H1 (cell line): ENCODE results near the gene KCNJ16. TPM values are rescaled to one million over a fixed set of nuclear protein-coding genes. Genes with fewer than 3 reads are reported as not detected.
A peak's percentile ranks its signal among the peaks of the same experiment; 100 is the strongest.

Source experiments
- CTCF ChIA-PET: fragments of 300-600 bp; sonication (Branson Sonifier 250); formaldehyde crosslinking; loops from one replicate; lab custom pipeline; 2021; ENCODE audit not compliant: partially characterized antibody; lab: Charles Lee
- POLR2A ChIA-PET: fragments of 300-600 bp; sonication (Branson Sonifier 250); formaldehyde crosslinking; loops from one replicate; lab custom pipeline; 2021; ENCODE audit warnings: inconsistent platforms; ENCODE audit not compliant: partially characterized antibody; lab: Charles Lee
- DNase-seq, 2 experiments: peaks; one replicate each; pipeline versions ENCODE4 v3.0.0 to v3.0.0-alpha.2; 2010 to 2022; ENCODE audit warnings: low spot score in 2 of 2, low read depth in 1 of 2, mixed read lengths in 1 of 2
- FAIRE-seq: peaks from 2 replicates; lab custom pipeline; 2011; peaks lifted over from hg19 to GRCh38; lab: Jason Lieb, UNC
- H2AFZ ChIP-seq: 2 replicates; pipeline ENCODE4 v1.8.1; 2012; ENCODE audit warnings: low read length, inconsistent platforms
- H2AK5ac ChIP-seq: 2 replicates; pipeline ENCODE4 v1.6.1; 2013; ENCODE audit warnings: low read depth, low read length
- H2BK120ac ChIP-seq: replicated peaks from 2 replicates; pipeline ENCODE3; 2013; ENCODE audit warnings: low read depth, low read length, inconsistent platforms
- H2BK12ac ChIP-seq: 2 replicates; pipeline ENCODE4 v1.6.1; 2013; ENCODE audit warnings: low read depth, low read length
- H2BK15ac ChIP-seq: 2 replicates; pipeline ENCODE4 v1.6.1; 2013; ENCODE audit warnings: low read length
- H2BK20ac ChIP-seq: 2 replicates; pipeline ENCODE4 v1.6.1; 2013; ENCODE audit warnings: low read length
- H2BK5ac ChIP-seq: 2 replicates; pipeline ENCODE4 v1.6.1; 2013; ENCODE audit warnings: low read depth, low read length
- H3K14ac ChIP-seq: 2 replicates; pipeline ENCODE4 v1.6.1; 2013; ENCODE audit warnings: inconsistent platforms; ENCODE audit not compliant: insufficient read length
- H3K18ac ChIP-seq: 2 replicates; pipeline ENCODE4 v1.6.1; 2013; ENCODE audit warnings: low read length; ENCODE audit errors: extremely low read depth
- H3K23ac ChIP-seq: 2 replicates; pipeline ENCODE4 v1.6.1; 2013; ENCODE audit warnings: inconsistent platforms; ENCODE audit not compliant: insufficient read length
- H3K23me2 ChIP-seq: 2 replicates; pipeline ENCODE4 v1.6.1; 2013; ENCODE audit warnings: low read depth, low read length
- H3K27ac ChIP-seq: 2 replicates; pipeline ENCODE4 v1.6.1; 2011; ENCODE audit warnings: low read depth, low read length, inconsistent platforms
- H3K27me3 ChIP-seq, 4 experiments: replicated peaks in 1 of 4; 1 replicate in 1 of 4; 2 replicates in 3 of 4; pipeline versions ENCODE4 v1.6.1 to v1.8.1; 2011 to 2013; ENCODE audit warnings: low read length in 3 of 4, mild to moderate bottlenecking in 3 of 4, inconsistent platforms in 2 of 4, mixed read lengths in 2 of 4, moderate library complexity in 1 of 4; ENCODE audit not compliant: control insufficient read depth in 3 of 4, insufficient read depth in 3 of 4; ENCODE audit errors: extremely low read depth in 1 of 4
- H3K36me3 ChIP-seq, 4 experiments: 2 replicates each; pipeline versions ENCODE4 v1.6.1 to v1.8.1; 2011 to 2013; ENCODE audit warnings: mild to moderate bottlenecking in 4 of 4, low read length in 3 of 4, moderate library complexity in 2 of 4, control low read depth in 1 of 4, inconsistent platforms in 1 of 4; ENCODE audit not compliant: insufficient read depth in 4 of 4, control insufficient read depth in 2 of 4
- H3K4ac ChIP-seq: replicated peaks from 2 replicates; pipeline ENCODE3; 2013; ENCODE audit warnings: low read length, low read depth, mixed read lengths, inconsistent platforms; ENCODE audit not compliant: insufficient read length
- H3K4me1 ChIP-seq, 4 experiments: replicated peaks in 1 of 4; 1 replicate in 1 of 4; 2 replicates in 3 of 4; pipeline versions ENCODE4 v1.6.1 to v1.8.1; 2011 to 2013; ENCODE audit warnings: low read length in 3 of 4, inconsistent platforms in 2 of 4, mixed read lengths in 1 of 4; ENCODE audit not compliant: insufficient read depth in 4 of 4, control insufficient read depth in 3 of 4
- H3K4me2 ChIP-seq, 2 experiments: 2 replicates each; pipeline versions ENCODE4 v1.6.1 to v1.8.1; 2011 to 2013; ENCODE audit warnings: low read depth in 2 of 2, low read length in 2 of 2, control low read depth in 1 of 2, inconsistent platforms in 1 of 2, mild to moderate bottlenecking in 1 of 2; ENCODE audit not compliant: insufficient read depth in 1 of 2
- H3K4me3 ChIP-seq, 4 experiments: fragments of 200-600, 300-600 bp in 1 of 4; sonication (generic), shearing (Covaris generic), sonication (Bioruptor Twin) in 1 of 4; 2 replicates each; pipeline versions ENCODE4 v1.5.1 to v1.8.1; 2011 to 2016; ENCODE audit warnings: low read length in 4 of 4, low read depth in 3 of 4, control low read depth in 2 of 4, inconsistent platforms in 2 of 4, mild to moderate bottlenecking in 2 of 4, mixed read lengths in 1 of 4, moderate library complexity in 1 of 4; ENCODE audit not compliant: insufficient read depth in 2 of 4; ENCODE audit errors: extremely low read depth in 1 of 4
- H3K56ac ChIP-seq: replicated peaks from 2 replicates; pipeline ENCODE3; 2013; ENCODE audit warnings: low read depth, mild to moderate bottlenecking, mixed read lengths, low read length, inconsistent platforms; ENCODE audit not compliant: insufficient read length
- H3K79me1 ChIP-seq: 2 replicates; pipeline ENCODE4 v1.6.1; 2013; ENCODE audit warnings: low read depth, low read length, control low read depth
- H3K79me2 ChIP-seq, 2 experiments: 2 replicates each; pipeline versions ENCODE4 v1.6.1 to v1.8.1; 2012 to 2013; ENCODE audit warnings: low read length in 2 of 2, mild to moderate bottlenecking in 2 of 2, inconsistent platforms in 1 of 2; ENCODE audit not compliant: insufficient read depth in 2 of 2, control insufficient read depth in 1 of 2
- H3K9ac ChIP-seq, 4 experiments: replicated peaks in 1 of 4; 1 replicate in 1 of 4; 2 replicates in 3 of 4; pipeline versions ENCODE4 v1.6.1 to v1.8.1; 2011 to 2013; ENCODE audit warnings: low read depth in 3 of 4, low read length in 3 of 4, control low read depth in 2 of 4, mild to moderate bottlenecking in 2 of 4, moderate library complexity in 2 of 4, inconsistent platforms in 1 of 4; ENCODE audit errors: extremely low read depth in 1 of 4
- H3K9me3 ChIP-seq, 2 experiments: 2 replicates each; pipeline versions ENCODE4 v1.6.1 to v1.8.1; 2012 to 2013; ENCODE audit warnings: mild to moderate bottlenecking in 2 of 2, moderate library complexity in 2 of 2, control low read depth in 1 of 2, inconsistent platforms in 1 of 2, low read depth in 1 of 2, low read length in 1 of 2, mixed read lengths in 1 of 2; ENCODE audit not compliant: insufficient read depth in 2 of 2
- H4K20me1 ChIP-seq, 2 experiments: replicated peaks in 1 of 2; 2 replicates each; pipeline versions ENCODE3 to v1.8.1; 2011 to 2013; ENCODE audit warnings: inconsistent platforms in 2 of 2, low read length in 2 of 2, mild to moderate bottlenecking in 1 of 2; ENCODE audit not compliant: insufficient read depth in 2 of 2, control insufficient read depth in 1 of 2
- H4K5ac ChIP-seq: 2 replicates; pipeline ENCODE4 v1.6.1; 2013; ENCODE audit warnings: low read length, low read depth, mixed read lengths, inconsistent platforms; ENCODE audit not compliant: insufficient read length
- H4K8ac ChIP-seq: 2 replicates; pipeline ENCODE4 v1.8.0; 2013; ENCODE audit warnings: mild to moderate bottlenecking, moderate library complexity, low read length, inconsistent platforms; ENCODE audit not compliant: insufficient read depth; ENCODE audit errors: extremely low read depth
- H4K91ac ChIP-seq: replicated peaks from 2 replicates; pipeline ENCODE3; 2013; ENCODE audit warnings: low read length, mixed read lengths, inconsistent platforms; ENCODE audit not compliant: insufficient read length
- CEBPB ChIP-seq: IDR thresholded peaks from 2 replicates; pipeline ENCODE4 v1.6.1; 2012; ENCODE audit warnings: low read depth, low read length
- CHD2 ChIP-seq: IDR thresholded peaks from 2 replicates; pipeline ENCODE4 v1.6.1; 2012; ENCODE audit warnings: low read length, improper control_type of control experiment
- EZH2 ChIP-seq: fragments of 200-600 bp; sonication (generic); IDR thresholded peaks from 2 replicates; pipeline ENCODE4 v1.7.1; 2012; ENCODE audit warnings: low read depth, mild to moderate bottlenecking, moderate library complexity, low read length, inconsistent platforms; ENCODE audit not compliant: severe bottlenecking
- GABPA ChIP-seq: IDR thresholded peaks from 2 replicates; pipeline ENCODE4 v1.6.1; 2011; ENCODE audit warnings: mild to moderate bottlenecking, low read length, moderate library complexity, borderline replicate concordance; ENCODE audit not compliant: insufficient read depth
- KDM4A ChIP-seq: IDR thresholded peaks from one replicate; pipeline ENCODE4 v1.7.1; 2012; ENCODE audit warnings: low read depth, mild to moderate bottlenecking, moderate library complexity, low read length, inconsistent platforms; ENCODE audit not compliant: severe bottlenecking
- KDM5A ChIP-seq: fragments of 200-600 bp; IDR thresholded peaks from 2 replicates; pipeline ENCODE4 v1.7.1; 2012; ENCODE audit warnings: mild to moderate bottlenecking, low read length, inconsistent platforms, mixed read lengths
- NRF1 ChIP-seq: IDR thresholded peaks from 2 replicates; pipeline ENCODE4 v1.6.1; 2011; ENCODE audit warnings: mild to moderate bottlenecking, low read depth, low read length, improper control_type of control experiment
- PHF8 ChIP-seq: fragments of 200-600 bp; sonication (generic); conservative IDR thresholded peaks from 2 replicates; pipeline ENCODE4 v1.7.1; 2012; ENCODE audit warnings: low read depth, mild to moderate bottlenecking, inconsistent platforms, low read length, moderate library complexity
- RBBP5 ChIP-seq: IDR thresholded peaks from 2 replicates; pipeline ENCODE4 v1.7.1; 2012; ENCODE audit warnings: low read depth, mild to moderate bottlenecking, inconsistent platforms, low read length, moderate library complexity, borderline replicate concordance
- RXRA ChIP-seq: IDR thresholded peaks from 2 replicates; pipeline ENCODE4 v1.6.1; 2011; ENCODE audit warnings: low read depth, mild to moderate bottlenecking, low read length, moderate library complexity; ENCODE audit not compliant: insufficient read depth
- SIX5 ChIP-seq: IDR thresholded peaks from 2 replicates; pipeline ENCODE4 v1.6.1; 2011; ENCODE audit warnings: mild to moderate bottlenecking, low read depth, low read length
- TAF7 ChIP-seq: optimal IDR thresholded peaks from 2 replicates; pipeline ENCODE3; 2011; ENCODE audit warnings: low read depth, mild to moderate bottlenecking, inconsistent platforms, low read length, moderate library complexity, borderline replicate concordance
- YY1 ChIP-seq: IDR thresholded peaks from 2 replicates; pipeline ENCODE4 v1.6.1; 2011; ENCODE audit warnings: low read depth, mild to moderate bottlenecking, low read length
- WGBS, 2 experiments: shearing (Covaris generic) in 1 of 2; methylation state at CpG; one replicate each; pipeline versions ENCODE4 v1.1.6 to v1.1.7; 2013 to 2015; ENCODE audit warnings: low lambda C conversion rate in 2 of 2, mixed read lengths in 2 of 2, inconsistent platforms in 1 of 2, low coverage in 1 of 2, missing lambda C conversion rate in 1 of 2; ENCODE audit not compliant: insufficient replicate concordance in 2 of 2, insufficient coverage in 1 of 2, insufficient read length in 1 of 2; ENCODE audit errors: extremely low coverage in 1 of 2, missing lambda C conversion rate in 1 of 2; 5-methylcytosine and 5-hydroxymethylcytosine counted together
- polyA plus RNA-seq, 7 experiments: library from polyadenylated mRNA; depleted of rRNA in 3 of 7; stranded (reverse) in 5 of 7; unstranded in 2 of 7; fragments of >200 nt in 5 of 7; fragments of 200-250 nt in 2 of 7; gene quantifications; 1 replicate in 5 of 7; 2 replicates in 1 of 7; 4 replicates in 1 of 7; pipeline versions ENCODE4 v1.2.1 to v1.2.3, GENCODE V29; 2011 to 2013; ENCODE audit warnings: missing spikeins in 2 of 7, mixed read lengths in 2 of 7
- total RNA-seq: library from RNA; stranded (reverse); fragmentation: NEBNext Ultra II Directional; extraction: Animal tissue kit (Norgen Biotek cat#: 25700); gene quantifications from 2 replicates; pipeline ENCODE4 v1.2.1, GENCODE V29; 2021
- TF ChIP-seq, protein P1 (sequence below): IDR thresholded peaks from 2 replicates; pipeline ENCODE4 v1.6.1; 2011; ENCODE audit warnings: low read length, improper control_type of control experiment

KCNJ16 gene
- total and polyA plus RNA-seq, 2 of the 8 experiments (the other 6 are each of a cell fraction or from before 2014, with no cell fraction given): not detected

DNA sequence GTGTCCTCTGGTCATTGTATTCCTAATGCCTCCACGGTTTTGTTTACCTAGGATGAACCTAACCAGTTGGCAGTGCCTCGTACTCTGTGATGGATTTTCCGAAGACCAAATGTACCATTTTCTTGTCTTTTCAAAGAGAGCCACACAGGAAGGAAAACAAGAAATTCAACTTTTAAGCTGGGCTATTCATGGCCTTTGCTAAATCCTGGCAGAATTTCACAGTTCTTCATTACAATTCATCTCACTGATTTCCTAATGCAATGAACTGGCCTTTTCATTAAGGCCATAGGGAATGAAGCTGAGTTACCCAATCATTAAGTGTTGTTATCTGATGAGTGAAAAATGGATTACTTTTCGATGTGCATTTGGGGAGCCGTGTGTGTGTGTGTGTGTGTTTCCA is 7.9 kb upstream of the KCNJ16 start:
- no peak overlapping the region for H2BK15ac ChIP-seq
- no peaks in the 10 kb centered on the region for H3K9me3 ChIP-seq
- CTCF ChIA-PET: no interaction called here
- no peaks in the 10 kb centered on the region for H3K79me1 ChIP-seq
- no peak overlapping the region for H2AK5ac ChIP-seq
- no peak overlapping the region for H4K8ac ChIP-seq
- H2BK5ac ChIP-seq: no peak overlapping the region
- H3K36me3 ChIP-seq: no peaks in the 10 kb centered on the region
- H3K27ac ChIP-seq: no peak overlapping the region
- no peak overlapping the region for H3K4me3 ChIP-seq
- H3K27me3 ChIP-seq: no peaks in the 10 kb centered on the region
- H2BK120ac ChIP-seq: no peak overlapping the region
- H2BK20ac ChIP-seq: no peak overlapping the region
- H4K20me1 ChIP-seq: no peaks in the 10 kb centered on the region
- no peak overlapping the region for H3K9ac ChIP-seq
- H3K23me2 ChIP-seq: no peaks in the 10 kb centered on the region
- no peak overlapping the region for H3K18ac ChIP-seq
- no peak overlapping the region for H2BK12ac ChIP-seq
- DNase-seq: no peak
- POLR2A ChIA-PET: no interaction called here
- no peak overlapping the region for H3K14ac ChIP-seq
- no peaks in the 10 kb centered on the region for H3K79me2 ChIP-seq
- H3K56ac ChIP-seq: no peak overlapping the region
- no peak overlapping the region for H4K5ac ChIP-seq
- 69% methylated on average over 5 of the region's 5 CpGs; no CpG with 5 or more reads in 1 of the 2 experiments for WGBS, 2 experiments
- no peak for FAIRE-seq
- H3K4me1 ChIP-seq: no peaks in the 10 kb centered on the region
- H2AFZ ChIP-seq: peak overlapping the region; percentile 18; the same call in 1 of the 2 replicates
- no peak overlapping the region for H3K4ac ChIP-seq
- H3K4me2 ChIP-seq: no peak overlapping the region
- H3K23ac ChIP-seq: no peak overlapping the region
- no peak overlapping the region for H4K91ac ChIP-seq
- TF ChIP-seq SIX5 (no peak), NRF1 (no peak), KDM4A (no peak), PHF8 (no peak), KDM5A (no peak), EZH2 (no peak), CHD2 (no peak), CEBPB (no peak), RBBP5 (no peak), YY1 (no peak), TAF7 (no peak), RXRA (no peak), GABPA (no peak)
- TF ChIP-seq, protein P1, sequence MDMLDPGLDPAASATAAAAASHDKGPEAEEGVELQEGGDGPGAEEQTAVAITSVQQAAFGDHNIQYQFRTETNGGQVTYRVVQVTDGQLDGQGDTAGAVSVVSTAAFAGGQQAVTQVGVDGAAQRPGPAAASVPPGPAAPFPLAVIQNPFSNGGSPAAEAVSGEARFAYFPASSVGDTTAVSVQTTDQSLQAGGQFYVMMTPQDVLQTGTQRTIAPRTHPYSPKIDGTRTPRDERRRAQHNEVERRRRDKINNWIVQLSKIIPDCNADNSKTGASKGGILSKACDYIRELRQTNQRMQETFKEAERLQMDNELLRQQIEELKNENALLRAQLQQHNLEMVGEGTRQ: no peak
